ENCODE results near the gene UCN2.
A peak's percentile ranks its signal among the peaks of the same experiment; 100 is the strongest.

UCN2 gene, protein sequence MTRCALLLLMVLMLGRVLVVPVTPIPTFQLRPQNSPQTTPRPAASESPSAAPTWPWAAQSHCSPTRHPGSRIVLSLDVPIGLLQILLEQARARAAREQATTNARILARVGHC

DNA sequence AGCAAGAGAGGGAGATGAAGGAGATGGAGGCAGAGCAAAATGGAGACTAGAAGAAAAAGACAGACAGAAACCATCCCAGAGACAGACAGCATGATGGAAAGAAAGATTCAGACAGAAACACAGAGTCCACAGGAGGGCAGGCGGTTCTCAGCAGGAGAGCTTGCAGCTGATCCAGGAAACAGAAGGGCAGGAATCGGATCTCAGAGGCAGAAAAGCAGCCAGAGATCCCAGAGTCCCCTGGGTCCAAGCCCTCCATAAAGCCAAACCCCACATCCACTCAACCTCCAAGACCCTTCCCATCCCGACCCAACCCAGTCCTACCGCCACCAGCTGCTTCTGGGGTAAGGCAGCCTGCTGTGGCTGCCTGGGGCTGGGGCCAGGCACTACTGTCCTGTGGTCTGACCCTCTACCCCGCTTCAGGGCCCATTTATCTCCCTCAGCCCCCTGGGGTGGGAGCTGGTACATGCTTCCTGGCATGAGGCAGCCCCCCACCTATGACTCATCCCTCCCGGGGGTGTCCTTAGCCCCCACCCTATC is at the start of gene UCN2:
Gene UCN2 (minus strand): TSS at position 400 of the 537 bp plus-strand sequence. CDS start 657 bp downstream, outside the sequence.
- POLR2A ChIA-PET, result interaction anchor here (0.7 to 1.2 kb wide), 3 partner anchors 10 to 35 kb away, joined by 3 to 9 read pairs (median 4); no protein-coding TSS in a partner anchor

GRCh38 chr3:48612309-48612708 is 48.7 kb upstream of the UCN2 start:
- ChIA-PET CTCF (interaction anchor here (0.7 to 4.0 kb wide), 7 partner anchors 10 to 312 kb away, joined by 3 to 18 read pairs (median 11); partner anchors contain the start of genes PFKFB4 and SLC26A6), POLR2A (no interaction called here)
- TF ChIP-seq, protein P1, sequence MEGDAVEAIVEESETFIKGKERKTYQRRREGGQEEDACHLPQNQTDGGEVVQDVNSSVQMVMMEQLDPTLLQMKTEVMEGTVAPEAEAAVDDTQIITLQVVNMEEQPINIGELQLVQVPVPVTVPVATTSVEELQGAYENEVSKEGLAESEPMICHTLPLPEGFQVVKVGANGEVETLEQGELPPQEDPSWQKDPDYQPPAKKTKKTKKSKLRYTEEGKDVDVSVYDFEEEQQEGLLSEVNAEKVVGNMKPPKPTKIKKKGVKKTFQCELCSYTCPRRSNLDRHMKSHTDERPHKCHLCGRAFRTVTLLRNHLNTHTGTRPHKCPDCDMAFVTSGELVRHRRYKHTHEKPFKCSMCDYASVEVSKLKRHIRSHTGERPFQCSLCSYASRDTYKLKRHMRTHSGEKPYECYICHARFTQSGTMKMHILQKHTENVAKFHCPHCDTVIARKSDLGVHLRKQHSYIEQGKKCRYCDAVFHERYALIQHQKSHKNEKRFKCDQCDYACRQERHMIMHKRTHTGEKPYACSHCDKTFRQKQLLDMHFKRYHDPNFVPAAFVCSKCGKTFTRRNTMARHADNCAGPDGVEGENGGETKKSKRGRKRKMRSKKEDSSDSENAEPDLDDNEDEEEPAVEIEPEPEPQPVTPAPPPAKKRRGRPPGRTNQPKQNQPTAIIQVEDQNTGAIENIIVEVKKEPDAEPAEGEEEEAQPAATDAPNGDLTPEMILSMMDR (IDR thresholded peaks at IDR 0.05; ENCODE audit: insufficient read depth, low read length, missing control alignments), result no peak
- DNase-seq (ENCODE audit: low read depth, low spot score), result no peak
- no peak overlapping the region for H3K4me3 ChIP-seq (ENCODE audit: low read depth, low read length)

More for the DNA sequence above, at the start of gene UCN2:
- H3K4me3 ChIP-seq (ENCODE audit: low read depth, low read length), result no peak within 1 kb of the TSS
- no peak for DNase-seq (ENCODE audit: low read depth, low spot score)
- TF ChIP-seq, protein P1 (IDR thresholded peaks at IDR 0.05; ENCODE audit: insufficient read depth, low read length, missing control alignments), result no peak
- CTCF ChIA-PET, result interaction anchor here (0.8 to 9.1 kb wide), 6 partner anchors 14 to 127 kb away, joined by 3 to 88 read pairs (median 5); partner anchors contain the start of gene SLC26A6

DNA sequence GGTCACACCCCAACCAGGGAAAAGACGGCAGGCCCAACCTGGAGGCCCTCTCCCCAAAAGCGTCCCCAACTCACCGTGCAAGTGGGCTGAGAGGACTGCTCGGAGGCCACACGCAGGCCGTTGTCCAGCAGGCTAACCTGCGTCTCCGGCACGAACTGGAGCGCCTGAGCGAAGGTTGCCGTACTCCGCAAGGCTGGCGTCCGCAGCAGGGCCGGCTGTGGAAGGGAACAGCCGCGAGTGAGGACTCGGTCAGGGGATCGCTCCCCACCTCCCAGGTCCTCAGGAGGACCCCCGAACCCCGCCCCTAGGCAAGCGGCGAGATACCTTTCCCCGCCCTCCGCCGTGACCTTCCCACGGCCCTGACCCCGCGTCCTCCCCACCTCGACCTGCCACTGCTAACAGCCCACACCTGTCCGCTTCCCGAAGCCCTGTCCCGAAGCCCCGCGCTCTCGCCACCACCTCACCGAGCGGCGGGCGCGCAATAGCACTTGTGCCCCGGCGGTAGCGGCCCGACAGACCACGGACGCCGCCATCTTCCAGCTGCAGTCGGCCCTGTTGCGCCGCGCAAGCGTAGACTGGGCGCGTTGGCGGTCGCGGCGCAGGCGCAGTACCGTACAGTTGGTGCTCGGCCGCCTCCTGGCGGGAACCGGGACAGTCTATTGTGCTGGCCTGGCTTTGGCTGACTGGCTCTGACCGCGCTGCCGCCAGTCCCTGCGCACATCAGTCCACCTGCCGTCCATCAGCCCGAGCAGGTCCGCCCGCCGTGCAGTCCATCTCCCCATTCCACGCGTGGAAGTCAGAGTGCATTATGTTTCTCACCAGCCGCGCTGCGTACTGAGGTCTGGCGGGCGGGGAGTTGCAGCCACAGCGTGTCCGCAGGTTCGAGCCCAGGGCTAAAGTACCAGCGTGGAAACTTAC is 45.8 kb upstream of the UCN2 start, which contains the start of gene UQCRC1:
Gene UQCRC1 (minus strand): TSS at position 559 of the 918 bp plus-strand sequence. CDS start 26 bp downstream, at position 533.
- TF ChIP-seq, protein P1 (IDR thresholded peaks at IDR 0.05; ENCODE audit: insufficient read depth, low read length, missing control alignments), result peak; percentile 93
- ChIA-PET POLR2A (no interaction called here), CTCF (interaction anchor here (1.0 to 4.0 kb wide), 6 partner anchors 7 to 209 kb away, joined by 3 to 16 read pairs (median 4); no protein-coding TSS in a partner anchor)
- DNase-seq (ENCODE audit: low read depth, low spot score), result no peak
- H3K4me3 ChIP-seq (ENCODE audit: low read depth, low read length), result peak within 1 kb of the TSS; percentile 99

- DNase-seq (ENCODE audit: low read depth, low spot score), result no peak
- H3K4me3 ChIP-seq (ENCODE audit: low read depth, low read length), result no peak overlapping the region
- TF ChIP-seq, protein P1 (IDR thresholded peaks at IDR 0.05; ENCODE audit: insufficient read depth, low read length, missing control alignments), result no peak
- CTCF ChIA-PET, result interaction anchor here (0.9 to 1.2 kb wide), 3 partner anchors 50 to 58 kb away, joined by 3 read pairs; no protein-coding TSS in a partner anchor
- POLR2A ChIA-PET, result no interaction called here
Measured at GRCh38 chr3:48607519-48607918, 43.9 kb upstream of the UCN2 start.

- TF ChIP-seq, protein P1 (IDR thresholded peaks at IDR 0.05; ENCODE audit: insufficient read depth, low read length, missing control alignments), result no peak
- CTCF ChIA-PET, result interaction anchor here (0.8 to 1.8 kb wide), 3 partner anchors 10 to 44 kb away, joined by 3 to 11 read pairs (median 4); no protein-coding TSS in a partner anchor
- POLR2A ChIA-PET, result interaction anchor here (0.8 kb wide), 1 partner anchor 34 kb away, joined by 3 read pairs; the partner anchor contains the start of gene SLC26A6
- DNase-seq (ENCODE audit: low read depth, low spot score), result no peak
- H3K4me3 ChIP-seq (ENCODE audit: low read depth, low read length), result no peak overlapping the region
Measured at GRCh38 chr3:48601622-48601994, 38.0 kb upstream of the UCN2 start.
